ENCODE measurements around the gene TBX10.
"Not testable (repeated sequence)": the region's sequence is repeated elsewhere in the genome, so short reads cannot be mapped to it uniquely, and the experiment has no call there.

Gene TBX10

GRCh38 chr11:67606093-67606491 lies 33.5 kb downstream of the TBX10 start:
- peak overlapping the region; percentile 30 for H3K27ac ChIP-seq (replicated peaks; ENCODE audit: low read length)
- peak overlapping the region; percentile 72 to 99 for H3K4me3 ChIP-seq (ENCODE audit: low read length in 2 of 2)

GRCh38 chr11:67605231-67606011 lies 34.1 kb downstream of the TBX10 start:
- Histone ChIP-seq H3K14ac (ENCODE audit: low read length) (no peak overlapping the region), H4K8ac (ENCODE audit: low read depth, low read length) (no peak overlapping the region), H3K79me1 (ENCODE audit: low read depth, low read length) (peaks cover 4% of the 10 kb centered on the region), H2AFZ (ENCODE audit: low read length) (peak overlapping the region; percentile 89), H3K9me3 (replicated peaks in 1 of 2; ENCODE audit: control insufficient read depth in 2 of 2, insufficient read depth in 1 of 2, low read depth in 1 of 2, low read length in 2 of 2) (peaks cover 2 to 5% of the 10 kb centered on the region in 2 donors), H2BK15ac (ENCODE audit: low read length) (no peak overlapping the region), H3K36me3 (replicated peaks in 1 of 2; ENCODE audit: control insufficient read depth in 2 of 2, insufficient read depth in 2 of 2, low read length in 2 of 2) (peaks cover 5 to 24% of the 10 kb centered on the region in 2 donors), H2BK120ac (ENCODE audit: low read depth, low read length) (no peak overlapping the region), H3K27ac (replicated peaks; ENCODE audit: low read length) (peak overlapping the region; percentile 25), H3K18ac (ENCODE audit: low read length) (peak overlapping the region; percentile 3), H4K91ac (ENCODE audit: low read depth, low read length, poor library complexity) (no peak overlapping the region), H3K4me1 (ENCODE audit: control insufficient read depth in 2 of 2, insufficient read depth in 1 of 2, low read depth in 1 of 2, low read length in 2 of 2) (peaks cover 21 to 29% of the 10 kb centered on the region in 2 donors), H2BK12ac (ENCODE audit: low read length) (no peak overlapping the region), H3K4me3 (ENCODE audit: low read length in 2 of 2) (no peak overlapping the region), H3K4ac (ENCODE audit: low read length) (no peak overlapping the region), H3K27me3 (ENCODE audit: control insufficient read depth in 3 of 3, insufficient read depth in 3 of 3, low read depth in 1 of 3, low read length in 3 of 3) (peaks cover 0 to 15% (median 2%) of the 10 kb centered on the region in 3 experiments), H3K4me2 (ENCODE audit: insufficient read depth, low read length, poor library complexity, severe bottlenecking) (no peak overlapping the region), H3K23ac (ENCODE audit: low read depth, low read length, poor library complexity) (no peak overlapping the region), H2BK5ac (ENCODE audit: low read length) (no peak overlapping the region), H3K9ac (ENCODE audit: low read depth, low read length, poor library complexity) (no peak overlapping the region), H2AK5ac (ENCODE audit: low read depth, low read length) (peak overlapping the region; percentile 15)
- DNase-seq (ENCODE audit: low spot score), result no peak
- no CpG with 5 or more reads among the region's 11 CpGs for WGBS, 2 donors (ENCODE audit: extremely low coverage in 2 of 2, insufficient read length in 2 of 2, insufficient replicate concordance in 1 of 2)

More at GRCh38 chr11:67606093-67606491, 33.5 kb downstream of the TBX10 start:
- H3K4me1 ChIP-seq (ENCODE audit: control insufficient read depth in 2 of 2, insufficient read depth in 1 of 2, low read depth in 1 of 2, low read length in 2 of 2), result peaks cover 21 to 29% of the 10 kb centered on the region in 2 donors
- H3K14ac ChIP-seq (ENCODE audit: low read length), result no peak overlapping the region
- H3K79me1 ChIP-seq (ENCODE audit: low read depth, low read length), result peaks cover 4% of the 10 kb centered on the region
- no peak overlapping the region for H3K23ac ChIP-seq (ENCODE audit: low read depth, low read length, poor library complexity)
- no peak overlapping the region for H4K8ac ChIP-seq (ENCODE audit: low read depth, low read length)
- no peak overlapping the region for H2BK5ac ChIP-seq (ENCODE audit: low read length)
- no peak overlapping the region for H2BK12ac ChIP-seq (ENCODE audit: low read length)
- peak overlapping the region; percentile 89 for H2AFZ ChIP-seq (ENCODE audit: low read length)
- H3K4ac ChIP-seq (ENCODE audit: low read length), result no peak overlapping the region
- H4K91ac ChIP-seq (ENCODE audit: low read depth, low read length, poor library complexity), result no peak overlapping the region
- peaks cover 2 to 5% of the 10 kb centered on the region in 2 donors for H3K9me3 ChIP-seq (replicated peaks in 1 of 2; ENCODE audit: control insufficient read depth in 2 of 2, insufficient read depth in 1 of 2, low read depth in 1 of 2, low read length in 2 of 2)
- peaks cover 9 to 31% of the 10 kb centered on the region in 2 donors for H3K36me3 ChIP-seq (replicated peaks in 1 of 2; ENCODE audit: control insufficient read depth in 2 of 2, insufficient read depth in 2 of 2, low read length in 2 of 2)
- H2BK120ac ChIP-seq (ENCODE audit: low read depth, low read length), result no peak overlapping the region
- H3K9ac ChIP-seq (ENCODE audit: low read depth, low read length, poor library complexity), result no peak overlapping the region
- H2AK5ac ChIP-seq (ENCODE audit: low read depth, low read length), result peak overlapping the region; percentile 15
- peak overlapping the region; percentile 46 for H3K4me2 ChIP-seq (ENCODE audit: insufficient read depth, low read length, poor library complexity, severe bottlenecking)
- peaks cover 0 to 15% (median 2%) of the 10 kb centered on the region in 3 experiments for H3K27me3 ChIP-seq (ENCODE audit: control insufficient read depth in 3 of 3, insufficient read depth in 3 of 3, low read depth in 1 of 3, low read length in 3 of 3)
- peak overlapping the region; percentile 57 for H2BK15ac ChIP-seq (ENCODE audit: low read length)
- no CpG with 5 or more reads among the region's 17 CpGs for WGBS, 2 donors (ENCODE audit: extremely low coverage in 2 of 2, insufficient read length in 2 of 2, insufficient replicate concordance in 1 of 2)
- H3K18ac ChIP-seq (ENCODE audit: low read length), result peak overlapping the region; percentile 86
- no peak for DNase-seq (ENCODE audit: low spot score)

GRCh38 chr11:67604815-67605214 lies 34.7 kb downstream of the TBX10 start:
- WGBS, 2 donors (ENCODE audit: extremely low coverage in 2 of 2, insufficient read length in 2 of 2, insufficient replicate concordance in 1 of 2), result no CpG with 5 or more reads among the region's 2 CpGs
- Histone ChIP-seq H3K14ac (ENCODE audit: low read length) (no peak overlapping the region), H2BK5ac (ENCODE audit: low read length) (no peak overlapping the region), H3K36me3 (replicated peaks in 1 of 2; ENCODE audit: control insufficient read depth in 2 of 2, insufficient read depth in 2 of 2, low read length in 2 of 2) (peaks cover 2 to 18% of the 10 kb centered on the region in 2 donors), H2BK120ac (ENCODE audit: low read depth, low read length) (peak overlapping the region; percentile 22), H3K18ac (ENCODE audit: low read length) (peak overlapping the region; percentile 3), H3K4me3 (ENCODE audit: low read length in 2 of 2) (no peak overlapping the region), H3K4me1 (ENCODE audit: control insufficient read depth in 2 of 2, insufficient read depth in 1 of 2, low read depth in 1 of 2, low read length in 2 of 2) (peaks cover 21 to 29% of the 10 kb centered on the region in 2 donors), H3K4ac (ENCODE audit: low read length) (no peak overlapping the region), H2BK12ac (ENCODE audit: low read length) (peak overlapping the region; percentile 51), H3K27ac (replicated peaks; ENCODE audit: low read length) (no peak overlapping the region), H3K9ac (ENCODE audit: low read depth, low read length, poor library complexity) (no peak overlapping the region), H3K23ac (ENCODE audit: low read depth, low read length, poor library complexity) (no peak overlapping the region), H4K91ac (ENCODE audit: low read depth, low read length, poor library complexity) (no peak overlapping the region), H2AFZ (ENCODE audit: low read length) (peak overlapping the region; percentile 89), H2BK15ac (ENCODE audit: low read length) (peak overlapping the region; percentile 0), H3K9me3 (replicated peaks in 1 of 2; ENCODE audit: control insufficient read depth in 2 of 2, insufficient read depth in 1 of 2, low read depth in 1 of 2, low read length in 2 of 2) (peaks cover 2 to 5% of the 10 kb centered on the region in 2 donors), H3K27me3 (ENCODE audit: control insufficient read depth in 3 of 3, insufficient read depth in 3 of 3, low read depth in 1 of 3, low read length in 3 of 3) (peaks cover 0 to 15% (median 2%) of the 10 kb centered on the region in 3 experiments), H3K79me1 (ENCODE audit: low read depth, low read length) (peaks cover 4% of the 10 kb centered on the region), H3K4me2 (ENCODE audit: insufficient read depth, low read length, poor library complexity, severe bottlenecking) (no peak overlapping the region), H4K8ac (ENCODE audit: low read depth, low read length) (no peak overlapping the region), H2AK5ac (ENCODE audit: low read depth, low read length) (peak overlapping the region; percentile 43)
- DNase-seq (ENCODE audit: low spot score), result no peak

- peaks cover 21 to 29% of the 10 kb centered on the region in 2 donors for H3K4me1 ChIP-seq (ENCODE audit: control insufficient read depth in 2 of 2, insufficient read depth in 1 of 2, low read depth in 1 of 2, low read length in 2 of 2)
- H4K8ac ChIP-seq (ENCODE audit: low read depth, low read length); H3K79me1 ChIP-seq (ENCODE audit: low read depth, low read length); H2AK5ac ChIP-seq (ENCODE audit: low read depth, low read length); H3K4ac ChIP-seq (ENCODE audit: low read length); H3K23ac ChIP-seq (ENCODE audit: low read depth, low read length, poor library complexity); H3K9me3 ChIP-seq (replicated peaks in 1 of 2; ENCODE audit: control insufficient read depth in 2 of 2, insufficient read depth in 1 of 2, low read depth in 1 of 2, low read length in 2 of 2); H3K9ac ChIP-seq (ENCODE audit: low read depth, low read length, poor library complexity); H2BK5ac ChIP-seq (ENCODE audit: low read length); H4K91ac ChIP-seq (ENCODE audit: low read depth, low read length, poor library complexity); H3K4me3 ChIP-seq (ENCODE audit: low read length in 2 of 2); H3K14ac ChIP-seq (ENCODE audit: low read length); DNase-seq (ENCODE audit: low spot score); H3K4me2 ChIP-seq (ENCODE audit: insufficient read depth, low read length, poor library complexity, severe bottlenecking); H2BK12ac ChIP-seq (ENCODE audit: low read length); H2BK15ac ChIP-seq (ENCODE audit: low read length): not testable (repeated sequence)
- peaks cover 2 to 11% of the 10 kb centered on the region in 2 donors for H3K36me3 ChIP-seq (replicated peaks in 1 of 2; ENCODE audit: control insufficient read depth in 2 of 2, insufficient read depth in 2 of 2, low read length in 2 of 2)
- WGBS, 2 donors (ENCODE audit: extremely low coverage in 2 of 2, insufficient read length in 2 of 2, insufficient replicate concordance in 1 of 2), result no CpG with 5 or more reads among the region's 4 CpGs
- H2AFZ ChIP-seq (ENCODE audit: low read length), result peak overlapping the region; percentile 30
- H3K27ac ChIP-seq (replicated peaks; ENCODE audit: low read length), result peak overlapping the region; percentile 35
- H2BK120ac ChIP-seq (ENCODE audit: low read depth, low read length), result peak overlapping the region; percentile 22
- peaks cover 0 to 18% (median 2%) of the 10 kb centered on the region in 3 experiments for H3K27me3 ChIP-seq (ENCODE audit: control insufficient read depth in 3 of 3, insufficient read depth in 3 of 3, low read depth in 1 of 3, low read length in 3 of 3)
- peak overlapping the region; percentile 20 for H3K18ac ChIP-seq (ENCODE audit: low read length)
Measured at GRCh38 chr11:67604119-67604518, 35.4 kb downstream of the TBX10 start.

All from neuronal stem cell (in vitro differentiated cells).